GM12865 (cell line): Measurements from ENCODE around the gene ERV3-1.
A peak's percentile ranks its signal among the peaks of the same experiment; 100 is the strongest.
"Not testable (repeated sequence)": the region's sequence is repeated elsewhere in the genome, so short reads cannot be mapped to it uniquely, and the experiment has no call there.

ENCODE experiments used
- DNase-seq: peaks from one replicate; pipeline ENCODE4 v3.0.0; 2010; ENCODE audit warnings: low read depth
- H3K4me3 ChIP-seq: 2 replicates; pipeline ENCODE4 v1.5.1; 2011; ENCODE audit warnings: mild to moderate bottlenecking, low read depth, low read length, control low read depth
- TF ChIP-seq, protein P1 (sequence below): IDR thresholded peaks from 2 replicates; pipeline ENCODE4 v1.5.1; 2011; ENCODE audit warnings: low read length, control low read depth, low read depth, inconsistent platforms; ENCODE audit not compliant: insufficient read depth; ENCODE audit errors: missing control alignments

The ERV3-1 gene

DNA sequence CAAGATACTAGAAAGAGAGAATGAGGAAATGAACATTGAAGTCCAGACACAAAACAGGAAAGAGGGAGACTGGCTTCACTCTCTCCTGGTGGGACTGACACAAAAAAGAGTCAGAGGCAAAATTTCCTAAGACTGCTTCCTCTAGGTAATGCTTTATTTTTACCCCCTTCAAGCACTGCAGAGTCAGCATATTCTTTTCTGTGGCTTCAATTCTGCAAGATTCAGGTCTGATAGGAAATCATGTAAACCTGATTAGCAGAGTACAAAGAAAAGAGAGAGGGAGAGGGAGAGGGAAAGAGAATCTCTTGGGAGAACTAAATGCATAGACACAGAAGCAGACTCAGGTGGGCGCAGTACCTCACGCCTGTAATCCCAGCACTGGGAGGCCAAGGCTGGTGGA lies 2.9 kb upstream of the ERV3-1 start:
- H3K4me3 ChIP-seq, DNase-seq: not testable (repeated sequence)

DNA sequence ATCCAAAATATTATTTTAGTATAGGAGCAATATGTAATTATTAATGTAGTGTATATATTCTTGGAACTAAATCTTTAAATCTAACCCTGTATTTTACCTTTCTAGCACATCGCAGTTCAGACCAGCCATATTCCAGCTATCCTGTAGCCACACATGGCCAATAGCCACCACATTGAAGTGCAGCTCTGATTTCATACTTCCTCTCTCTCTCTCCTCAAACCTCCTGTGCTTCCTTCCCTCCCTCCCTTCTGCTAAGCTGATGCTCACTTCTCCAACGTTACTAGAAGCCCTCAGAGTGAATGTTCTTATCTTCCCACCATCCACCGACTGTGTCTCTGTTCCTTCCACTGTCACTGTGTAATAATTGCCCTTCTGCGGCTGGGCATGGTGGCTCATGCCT lies 549 bp upstream of the ERV3-1 start:
- DNase-seq, result peak; percentile 9
- peak overlapping the region; percentile 85 for H3K4me3 ChIP-seq

DNA sequence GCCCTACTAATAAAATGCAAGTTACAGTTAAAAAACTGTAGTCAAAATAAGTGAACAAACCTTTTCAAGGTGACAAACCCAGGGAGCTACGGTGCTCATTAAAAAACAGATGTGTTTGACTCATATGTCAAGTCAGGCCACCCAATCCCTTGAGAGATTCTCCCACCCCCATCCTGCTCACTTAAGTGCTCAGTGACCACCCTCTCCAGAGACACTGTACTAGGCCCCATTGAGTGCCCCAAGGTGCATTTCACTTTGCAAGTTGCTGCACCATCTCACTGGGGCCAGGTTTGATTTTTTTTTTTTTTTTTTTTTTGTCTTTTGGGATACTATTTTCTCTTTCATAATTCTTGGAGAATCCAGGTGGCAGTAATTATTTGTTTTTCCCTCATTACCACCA lies 1.9 kb downstream of the ERV3-1 start:
- TF ChIP-seq, protein P1, sequence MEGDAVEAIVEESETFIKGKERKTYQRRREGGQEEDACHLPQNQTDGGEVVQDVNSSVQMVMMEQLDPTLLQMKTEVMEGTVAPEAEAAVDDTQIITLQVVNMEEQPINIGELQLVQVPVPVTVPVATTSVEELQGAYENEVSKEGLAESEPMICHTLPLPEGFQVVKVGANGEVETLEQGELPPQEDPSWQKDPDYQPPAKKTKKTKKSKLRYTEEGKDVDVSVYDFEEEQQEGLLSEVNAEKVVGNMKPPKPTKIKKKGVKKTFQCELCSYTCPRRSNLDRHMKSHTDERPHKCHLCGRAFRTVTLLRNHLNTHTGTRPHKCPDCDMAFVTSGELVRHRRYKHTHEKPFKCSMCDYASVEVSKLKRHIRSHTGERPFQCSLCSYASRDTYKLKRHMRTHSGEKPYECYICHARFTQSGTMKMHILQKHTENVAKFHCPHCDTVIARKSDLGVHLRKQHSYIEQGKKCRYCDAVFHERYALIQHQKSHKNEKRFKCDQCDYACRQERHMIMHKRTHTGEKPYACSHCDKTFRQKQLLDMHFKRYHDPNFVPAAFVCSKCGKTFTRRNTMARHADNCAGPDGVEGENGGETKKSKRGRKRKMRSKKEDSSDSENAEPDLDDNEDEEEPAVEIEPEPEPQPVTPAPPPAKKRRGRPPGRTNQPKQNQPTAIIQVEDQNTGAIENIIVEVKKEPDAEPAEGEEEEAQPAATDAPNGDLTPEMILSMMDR, result no peak
- H3K4me3 ChIP-seq, result no peak overlapping the region
- no peak for DNase-seq

DNA sequence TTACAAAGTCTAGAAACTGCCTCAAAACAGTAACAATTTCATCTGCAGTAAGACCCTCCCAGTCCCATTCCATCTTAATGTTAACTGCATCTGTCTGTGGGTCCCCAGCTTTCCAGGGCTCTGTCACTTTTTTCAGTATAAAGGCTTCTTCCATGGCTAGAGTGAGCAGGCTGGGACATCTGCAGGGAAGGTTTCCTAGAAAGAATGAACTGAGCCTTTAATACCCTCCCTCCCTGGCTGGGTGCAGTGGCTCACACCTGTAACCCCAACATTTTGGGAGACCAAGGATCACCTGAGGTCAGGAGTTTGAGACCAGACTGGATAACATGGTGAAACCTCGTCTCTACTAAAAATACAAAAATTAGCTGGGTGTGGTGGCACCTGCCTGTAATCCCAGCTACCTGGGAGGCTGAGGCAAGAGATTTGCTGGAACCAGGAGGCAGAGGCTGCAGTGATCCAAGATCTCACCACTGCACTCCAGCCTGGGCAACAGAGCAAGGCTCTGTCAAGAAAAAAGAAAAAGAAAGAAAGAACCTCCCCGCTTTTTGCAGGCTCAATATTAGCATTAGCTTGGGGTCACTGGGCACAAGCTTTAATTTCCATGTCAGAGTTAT lies 3.4 kb downstream of the ERV3-1 start:
- TF ChIP-seq, protein P1, result no peak
- H3K4me3 ChIP-seq, result no peak overlapping the region
- no peak for DNase-seq

DNA sequence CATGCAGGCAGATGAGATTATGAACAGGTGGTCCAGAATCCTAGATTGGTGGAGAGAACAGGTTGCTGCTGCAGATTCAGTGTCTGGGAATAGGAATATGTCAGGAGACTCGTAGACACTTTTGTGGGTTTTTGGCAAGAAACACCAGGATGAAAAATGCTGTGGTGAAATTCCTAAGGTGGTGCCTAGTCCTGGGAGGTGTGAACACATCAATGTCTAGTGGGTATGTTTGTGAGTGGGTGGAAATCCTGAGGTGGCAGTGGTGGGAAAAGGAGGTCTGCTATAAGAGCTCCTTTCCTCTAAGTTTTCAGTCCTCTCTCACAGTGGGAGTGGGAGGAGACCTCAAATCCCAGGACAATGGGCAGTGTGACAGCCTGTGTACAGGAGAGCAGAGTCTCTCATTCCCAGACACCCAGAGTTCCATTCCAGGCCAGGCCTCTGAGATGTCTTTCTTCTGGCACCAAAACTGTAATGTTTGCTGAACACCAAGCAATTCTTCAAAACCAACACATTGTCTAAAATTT lies 5.1 kb downstream of the ERV3-1 start:
- H3K4me3 ChIP-seq, result no peak overlapping the region
- TF ChIP-seq, protein P1, result no peak
- DNase-seq, result no peak

DNA sequence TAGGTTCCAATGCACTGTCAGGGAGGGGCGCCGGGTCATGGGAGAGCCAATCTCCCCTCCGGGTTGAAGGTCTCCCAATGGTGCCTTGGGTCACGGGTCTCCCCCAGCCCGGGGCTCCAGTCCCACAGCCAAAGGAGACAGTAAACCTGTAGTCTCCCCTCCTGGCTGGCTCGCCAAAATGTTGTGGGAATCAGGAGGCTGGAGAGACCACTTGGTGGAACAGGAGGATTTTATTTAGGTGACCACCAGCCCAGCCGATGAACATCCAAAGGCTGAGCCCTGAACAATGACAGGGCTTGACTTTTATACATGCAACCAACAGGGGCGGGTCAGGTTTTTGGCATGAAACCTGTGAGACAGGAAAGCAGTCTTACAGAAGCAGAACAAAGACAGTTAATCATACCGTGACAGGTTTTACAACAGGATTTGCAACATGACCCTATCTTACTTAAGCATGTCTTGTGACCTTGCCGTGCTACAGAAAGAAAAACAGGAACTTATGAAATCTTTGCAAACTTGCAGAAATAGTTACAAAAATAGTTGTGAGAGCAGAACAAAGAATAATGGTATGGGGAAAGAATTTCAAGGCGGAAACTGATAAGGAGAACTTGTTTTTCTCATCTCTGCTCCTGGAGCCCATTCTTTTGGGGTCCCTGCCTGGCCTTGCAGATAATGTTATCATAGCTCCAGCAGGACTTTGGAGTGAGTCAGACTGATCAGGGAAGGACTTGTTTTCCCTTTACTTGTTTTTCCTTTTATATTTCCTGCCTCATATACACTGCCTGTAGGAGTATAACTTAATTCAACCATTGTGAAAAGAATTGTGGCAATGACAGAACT lies 7.1 kb downstream of the ERV3-1 start:
- DNase-seq, result peak; percentile 13
- TF ChIP-seq, protein P1, result no peak
- no peak overlapping the region for H3K4me3 ChIP-seq

DNA sequence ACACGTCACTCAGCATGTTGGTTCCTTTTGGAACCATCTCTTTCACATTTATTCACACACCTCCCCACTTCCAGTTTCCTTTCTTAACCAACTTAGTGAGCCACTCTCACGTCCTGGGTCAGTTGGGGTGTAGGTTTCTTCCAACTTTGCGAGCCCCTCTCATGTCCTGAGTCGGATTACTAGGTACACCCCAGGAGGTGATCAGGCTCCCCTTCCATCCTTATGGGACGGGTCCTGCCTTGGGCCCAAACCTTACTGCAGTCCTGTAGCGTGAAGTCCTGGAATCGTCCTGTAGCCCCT lies 7.7 kb downstream of the ERV3-1 start:
- DNase-seq, result no peak
- TF ChIP-seq, protein P1, result no peak
- H3K4me3 ChIP-seq, result no peak overlapping the region

DNA sequence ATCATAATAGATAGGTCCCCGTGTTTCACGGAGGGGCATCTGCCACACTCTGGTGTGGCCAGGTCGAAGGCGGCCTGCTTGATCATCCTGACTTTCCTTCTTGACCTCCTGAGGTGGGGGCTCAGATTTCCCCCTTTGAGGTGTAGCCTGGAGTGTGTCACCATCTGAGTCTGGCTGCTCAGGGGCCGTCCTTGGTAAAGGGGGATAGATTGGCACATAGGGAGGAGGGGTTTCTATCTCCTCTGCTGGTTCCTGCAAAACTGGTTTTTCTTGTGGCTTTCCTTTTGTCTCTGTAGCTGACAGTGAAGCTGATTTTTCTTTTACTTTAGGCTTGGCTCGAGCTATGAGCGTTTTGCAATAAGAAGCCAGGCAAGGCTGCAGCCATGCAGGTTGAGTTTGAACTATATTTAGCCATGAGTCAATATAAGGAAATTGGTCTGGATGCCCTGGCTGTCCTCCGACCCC lies 8.5 kb downstream of the ERV3-1 start:
- H3K4me3 ChIP-seq, result no peak overlapping the region
- no peak for DNase-seq
- TF ChIP-seq, protein P1, result no peak
